Regular cardiac myocyte (primary cell): ENCODE results near the gene TLX1. TPM values are rescaled to one million over a fixed set of nuclear protein-coding genes. Genes with fewer than 3 reads are reported as not detected.

Experiments
- total RNA-seq: library from RNA; depleted of rRNA; stranded (reverse); fragments of >200 nt; gene quantifications from 2 replicates; pipeline ENCODE4 v1.2.3, GENCODE V29; 2014

The TLX1 gene
- total RNA-seq: not detected in 2 replicates

DNA sequence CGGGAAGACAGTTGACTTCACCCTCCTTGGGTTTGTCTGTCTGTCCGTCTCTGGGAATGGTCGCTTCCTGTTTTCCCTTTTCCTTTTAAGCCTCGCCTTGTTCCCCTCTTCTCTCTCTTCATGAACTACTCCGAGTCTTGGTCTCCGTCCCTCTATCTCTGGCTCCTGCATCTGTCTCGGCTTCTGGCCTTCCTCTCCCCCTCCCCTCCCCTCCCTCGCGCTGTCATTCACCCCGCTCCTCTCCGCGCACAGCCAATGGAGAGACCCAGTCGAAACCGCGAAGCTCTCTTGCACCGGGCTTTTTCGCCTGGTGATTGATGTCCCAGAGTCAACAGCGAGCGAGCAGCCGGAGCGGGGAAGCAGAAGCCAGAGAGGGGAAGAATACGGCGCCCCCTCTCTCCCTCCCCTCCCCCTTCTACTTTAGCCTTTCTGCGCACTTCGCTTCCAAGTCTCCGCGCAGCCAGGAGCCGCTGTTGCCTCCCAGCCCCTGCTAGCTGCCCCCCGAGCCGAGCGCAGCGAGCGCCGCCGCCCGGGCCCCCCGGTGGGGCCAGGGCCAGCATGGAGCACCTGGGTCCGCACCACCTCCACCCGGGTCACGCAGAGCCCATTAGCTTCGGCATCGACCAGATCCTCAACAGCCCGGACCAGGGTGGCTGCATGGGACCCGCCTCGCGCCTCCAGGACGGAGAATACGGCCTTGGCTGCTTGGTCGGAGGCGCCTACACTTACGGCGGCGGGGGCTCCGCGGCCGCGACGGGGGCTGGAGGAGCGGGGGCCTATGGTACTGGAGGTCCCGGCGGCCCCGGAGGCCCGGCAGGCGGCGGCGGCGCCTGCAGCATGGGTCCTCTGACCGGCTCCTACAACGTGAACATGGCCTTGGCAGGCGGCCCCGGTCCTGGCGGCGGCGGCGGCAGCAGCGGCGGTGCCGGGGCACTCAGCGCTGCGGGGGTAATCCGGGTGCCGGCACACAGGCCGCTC lies at the start of gene TLX1:
TSS of gene TLX1 (plus strand) at position 317 of the 978 bp plus-strand sequence. CDS start at position 559, 242 bp downstream.

Other genes starting within 250 kb of the TLX1 start
- gene SLF2, start 218.3 kb upstream of the TLX1 start, total RNA-seq: 35.3 and 42.6 TPM in 2 replicates
- gene SEMA4G, start 161.8 kb upstream of the TLX1 start, total RNA-seq: 0.38 and 0.56 TPM in 2 replicates
- gene MRPL43, start 143.8 kb upstream of the TLX1 start, total RNA-seq: 44.8 and 63.8 TPM in 2 replicates
- 5.9 and 9.8 TPM in 2 replicates for gene TWNK, start 143.8 kb upstream of the TLX1 start, total RNA-seq
- 89.9 and 106 TPM in 2 replicates for gene LZTS2, start 131.5 kb upstream of the TLX1 start, total RNA-seq
- 1.3 and 3.1 TPM in 2 replicates for gene PDZD7, start 100.2 kb upstream of the TLX1 start, total RNA-seq
- 44.9 and 78.6 TPM in 2 replicates for gene SFXN3, start 100.1 kb upstream of the TLX1 start, total RNA-seq
- gene KAZALD1, start 69.3 kb upstream of the TLX1 start, total RNA-seq: 22.4 and 29.6 TPM in 2 replicates
- not detected in 2 replicates for gene LBX1, start 98.2 kb downstream of the TLX1 start, total RNA-seq
- gene BTRC, start 222.9 kb downstream of the TLX1 start, total RNA-seq: 10.1 and 12.1 TPM in 2 replicates